GM12874 (cell line): ENCODE measurements around the gene CSRP1.

Experiments
- CTCF ChIP-seq: IDR thresholded peaks from 2 replicates; pipeline ENCODE4 v1.5.1; 2011; ENCODE audit warnings: low read depth, mild to moderate bottlenecking, control low read depth, low read length, moderate library complexity; ENCODE audit not compliant: insufficient read depth

Gene CSRP1

GRCh38 chr1:201465698-201466290, 41.1 kb downstream of the CSRP1 start:
- TF ChIP-seq CTCF = no peak

GRCh38 chr1:201463071-201463552, 43.8 kb downstream of the CSRP1 start:
- TF ChIP-seq CTCF = no peak

GRCh38 chr1:201461645-201462441, 45.1 kb downstream of the CSRP1 start:
- TF ChIP-seq CTCF = no peak

GRCh38 chr1:201460814-201461644, 45.9 kb downstream of the CSRP1 start:
- TF ChIP-seq CTCF = no peak

GRCh38 chr1:201459775-201460174, 47.1 kb downstream of the CSRP1 start:
- TF ChIP-seq CTCF = no peak

- TF ChIP-seq CTCF = no peak
Measured at GRCh38 chr1:201459052-201459451, 47.9 kb downstream of the CSRP1 start.

GRCh38 chr1:201457508-201457960, 49.4 kb downstream of the CSRP1 start:
- no peak for TF ChIP-seq CTCF
